OCI-LY7 (cell line): ENCODE data around the gene OR2M3.

Experiments used
- EZH2phosphoT487 ChIP-seq: fragments of 200-600 bp; sonication (generic); IDR thresholded peaks from 2 replicates; pipeline ENCODE4 v1.6.1; 2018; ENCODE audit warnings: low read depth, borderline replicate concordance, mild to moderate bottlenecking, mixed run types, antibody characterized with exemption, low read length, moderate library complexity, mixed read lengths
- TF ChIP-seq, protein P1 (sequence below): fragments of 200-600 bp; sonication (generic); conservative IDR thresholded peaks from 2 replicates; pipeline ENCODE4 v1.5.1; 2014; ENCODE audit warnings: mild to moderate bottlenecking, antibody characterized with exemption, low read length, moderate library complexity, mixed read lengths

DNA sequence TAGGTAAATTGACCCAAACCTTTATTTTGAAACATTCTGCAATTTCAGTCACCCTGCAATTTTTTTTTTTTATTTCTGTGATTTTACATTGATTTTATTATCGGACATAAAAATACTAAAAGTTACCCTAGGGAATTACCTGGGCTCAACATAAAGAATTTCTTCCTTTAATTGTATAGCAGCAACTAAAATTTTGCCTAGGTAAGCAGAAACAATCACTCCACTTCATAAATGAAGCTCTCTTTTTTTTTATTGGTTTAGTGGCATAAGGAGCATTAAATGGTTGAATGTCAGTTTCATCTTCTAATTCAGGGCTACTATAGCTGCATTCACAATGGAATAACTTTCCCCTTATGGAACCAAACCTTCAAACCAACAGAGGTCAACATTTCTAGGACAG lies 18.8 kb downstream of the OR2M3 start:
- TF ChIP-seq, protein P1, sequence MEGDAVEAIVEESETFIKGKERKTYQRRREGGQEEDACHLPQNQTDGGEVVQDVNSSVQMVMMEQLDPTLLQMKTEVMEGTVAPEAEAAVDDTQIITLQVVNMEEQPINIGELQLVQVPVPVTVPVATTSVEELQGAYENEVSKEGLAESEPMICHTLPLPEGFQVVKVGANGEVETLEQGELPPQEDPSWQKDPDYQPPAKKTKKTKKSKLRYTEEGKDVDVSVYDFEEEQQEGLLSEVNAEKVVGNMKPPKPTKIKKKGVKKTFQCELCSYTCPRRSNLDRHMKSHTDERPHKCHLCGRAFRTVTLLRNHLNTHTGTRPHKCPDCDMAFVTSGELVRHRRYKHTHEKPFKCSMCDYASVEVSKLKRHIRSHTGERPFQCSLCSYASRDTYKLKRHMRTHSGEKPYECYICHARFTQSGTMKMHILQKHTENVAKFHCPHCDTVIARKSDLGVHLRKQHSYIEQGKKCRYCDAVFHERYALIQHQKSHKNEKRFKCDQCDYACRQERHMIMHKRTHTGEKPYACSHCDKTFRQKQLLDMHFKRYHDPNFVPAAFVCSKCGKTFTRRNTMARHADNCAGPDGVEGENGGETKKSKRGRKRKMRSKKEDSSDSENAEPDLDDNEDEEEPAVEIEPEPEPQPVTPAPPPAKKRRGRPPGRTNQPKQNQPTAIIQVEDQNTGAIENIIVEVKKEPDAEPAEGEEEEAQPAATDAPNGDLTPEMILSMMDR, result no peak
- no peak for TF ChIP-seq EZH2phosphoT487
